OCI-LY1 (cell line): ENCODE results near the gene ZNF146.

Experiments used
- CTCF ChIP-seq: fragments of 200-600 bp; sonication (generic), shearing (Covaris generic); IDR thresholded peaks from 2 replicates; pipeline ENCODE4 v1.5.1; 2017; ENCODE audit warnings: mild to moderate bottlenecking, antibody characterized with exemption, low read length, moderate library complexity, mixed read lengths
- EZH2 ChIP-seq: fragments of 200-600 bp; sonication (generic), shearing (Covaris generic); IDR thresholded peaks from 2 replicates; pipeline ENCODE4 v1.8.0; 2017; ENCODE audit warnings: borderline replicate concordance, mixed run types, mild to moderate bottlenecking, antibody characterized with exemption, low read length, moderate library complexity, mixed read lengths

- TF ChIP-seq EZH2 (no peak), CTCF (no peak)
Measured at GRCh38 chr19:36255316-36255715, 40.4 kb downstream of the ZNF146 start.
